SK-N-SH treated with all-trans-retinoic acid at 6 μM for 48 hours (cell line): ENCODE measurements around the gene NKD1.

Experiments
- ATAC-seq: fragments of 200-7000 bp; cut with Tn5 transposase; 3 replicates; pipeline ENCODE4 v1.9.1; 2020; ENCODE audit warnings: mild to moderate bottlenecking, moderate library complexity
- ARNTL ChIP-seq: fragments of 450-650 bp; formaldehyde crosslinking; IDR thresholded peaks from 2 replicates; pipeline ENCODE4 v1.5.0; 2020; ENCODE audit warnings: low read depth, mild to moderate bottlenecking, moderate library complexity, borderline replicate concordance
- BACH2 ChIP-seq: fragments of 250-450 bp; sonication (Bioruptor Pico); IDR thresholded peaks from 2 replicates; pipeline ENCODE4 v1.9.0; 2021; ENCODE audit warnings: mild to moderate bottlenecking, borderline replicate concordance
- CSDC2 ChIP-seq: fragments of 250-450 bp; sonication (Bioruptor Pico); IDR thresholded peaks from 2 replicates; pipeline ENCODE4 v1.5.0; 2020; ENCODE audit warnings: mild to moderate bottlenecking, moderate library complexity
- ESRRG ChIP-seq: fragments of 250-450 bp; sonication (Bioruptor Pico); IDR thresholded peaks from 2 replicates; pipeline ENCODE4 v1.6.1; 2021; ENCODE audit warnings: mild to moderate bottlenecking
- GLIS3 ChIP-seq: fragments of 250-450 bp; sonication (Bioruptor Pico); IDR thresholded peaks from 2 replicates; pipeline ENCODE4 v1.5.0; 2020; ENCODE audit warnings: mild to moderate bottlenecking, moderate library complexity
- OSR1 ChIP-seq: fragments of 250-450 bp; sonication (Bioruptor Pico); IDR thresholded peaks from 2 replicates; pipeline ENCODE4 v1.8.0; 2022; ENCODE audit warnings: moderate library complexity, mild to moderate bottlenecking, inconsistent platforms
- PPARA ChIP-seq: fragments of 250-450 bp; sonication (Bioruptor Pico); IDR thresholded peaks from 2 replicates; pipeline ENCODE4 v1.5.0; 2020; ENCODE audit warnings: mild to moderate bottlenecking, borderline replicate concordance
- RARB ChIP-seq: fragments of 250-450 bp; sonication (Bioruptor Pico); IDR thresholded peaks from 2 replicates; pipeline ENCODE4 v1.8.0; 2021; ENCODE audit warnings: mild to moderate bottlenecking, moderate library complexity
- SNAI2 ChIP-seq: fragments of 250-450 bp; sonication (Bioruptor Pico); IDR thresholded peaks from 2 replicates; pipeline ENCODE4 v1.5.0; 2020; ENCODE audit warnings: mild to moderate bottlenecking, moderate library complexity
- TCF4 ChIP-seq: fragments of 250-450 bp; sonication (Bioruptor Pico); IDR thresholded peaks from 2 replicates; pipeline ENCODE4 v1.8.0; 2021; ENCODE audit warnings: mild to moderate bottlenecking, moderate library complexity, borderline replicate concordance
- TOX ChIP-seq: fragments of 250-450 bp; sonication (Bioruptor Pico); IDR thresholded peaks from 2 replicates; pipeline ENCODE4 v1.8.0; 2021; ENCODE audit warnings: mild to moderate bottlenecking, moderate library complexity, borderline replicate concordance
- TSHZ2 ChIP-seq: fragments of 250-450 bp; sonication (Bioruptor Pico); IDR thresholded peaks from 2 replicates; pipeline ENCODE4 v1.5.0; 2020; ENCODE audit warnings: mild to moderate bottlenecking, moderate library complexity
- ZC3H10 ChIP-seq: fragments of 250-450 bp; sonication (Bioruptor Pico); IDR thresholded peaks from 2 replicates; pipeline ENCODE4 v1.5.1; 2021; ENCODE audit warnings: mild to moderate bottlenecking, moderate library complexity
- ZFP3 ChIP-seq: fragments of 250-450 bp; sonication (Bioruptor Pico); IDR thresholded peaks from 2 replicates; pipeline ENCODE4 v1.5.0; 2020; ENCODE audit warnings: mild to moderate bottlenecking, moderate library complexity
- ZFP30 ChIP-seq: fragments of 450-650 bp; formaldehyde crosslinking; IDR thresholded peaks from 2 replicates; pipeline ENCODE4 v1.5.0; 2022; ENCODE audit warnings: mild to moderate bottlenecking, moderate library complexity
- ZNF565 ChIP-seq: fragments of 450-650 bp; formaldehyde crosslinking; conservative IDR thresholded peaks from 2 replicates; pipeline ENCODE4 v1.5.0; 2020; ENCODE audit warnings: low read depth, mild to moderate bottlenecking, moderate library complexity
- ZNF8 ChIP-seq: fragments of 450-650 bp; formaldehyde crosslinking; IDR thresholded peaks from 2 replicates; pipeline ENCODE4 v1.5.0; 2020; ENCODE audit warnings: mild to moderate bottlenecking, moderate library complexity
- TF ChIP-seq, protein P1 (sequence below): fragments of 250-450 bp; sonication (Bioruptor Pico); IDR thresholded peaks from 2 replicates; pipeline ENCODE4 v1.5.1; 2020; ENCODE audit warnings: low read depth, mild to moderate bottlenecking, moderate library complexity
- TF ChIP-seq, protein P2 (sequence below): fragments of 250-450 bp; sonication (Bioruptor Pico); IDR thresholded peaks from 2 replicates; pipeline ENCODE4 v1.5.1; 2021; ENCODE audit warnings: mild to moderate bottlenecking, moderate library complexity
- TF ChIP-seq, protein P3 (sequence below): fragments of 250-450 bp; sonication (Bioruptor Pico); IDR thresholded peaks from 2 replicates; pipeline ENCODE4 v1.8.0; 2020; ENCODE audit warnings: mild to moderate bottlenecking, moderate library complexity, borderline replicate concordance

The NKD1 gene

DNA sequence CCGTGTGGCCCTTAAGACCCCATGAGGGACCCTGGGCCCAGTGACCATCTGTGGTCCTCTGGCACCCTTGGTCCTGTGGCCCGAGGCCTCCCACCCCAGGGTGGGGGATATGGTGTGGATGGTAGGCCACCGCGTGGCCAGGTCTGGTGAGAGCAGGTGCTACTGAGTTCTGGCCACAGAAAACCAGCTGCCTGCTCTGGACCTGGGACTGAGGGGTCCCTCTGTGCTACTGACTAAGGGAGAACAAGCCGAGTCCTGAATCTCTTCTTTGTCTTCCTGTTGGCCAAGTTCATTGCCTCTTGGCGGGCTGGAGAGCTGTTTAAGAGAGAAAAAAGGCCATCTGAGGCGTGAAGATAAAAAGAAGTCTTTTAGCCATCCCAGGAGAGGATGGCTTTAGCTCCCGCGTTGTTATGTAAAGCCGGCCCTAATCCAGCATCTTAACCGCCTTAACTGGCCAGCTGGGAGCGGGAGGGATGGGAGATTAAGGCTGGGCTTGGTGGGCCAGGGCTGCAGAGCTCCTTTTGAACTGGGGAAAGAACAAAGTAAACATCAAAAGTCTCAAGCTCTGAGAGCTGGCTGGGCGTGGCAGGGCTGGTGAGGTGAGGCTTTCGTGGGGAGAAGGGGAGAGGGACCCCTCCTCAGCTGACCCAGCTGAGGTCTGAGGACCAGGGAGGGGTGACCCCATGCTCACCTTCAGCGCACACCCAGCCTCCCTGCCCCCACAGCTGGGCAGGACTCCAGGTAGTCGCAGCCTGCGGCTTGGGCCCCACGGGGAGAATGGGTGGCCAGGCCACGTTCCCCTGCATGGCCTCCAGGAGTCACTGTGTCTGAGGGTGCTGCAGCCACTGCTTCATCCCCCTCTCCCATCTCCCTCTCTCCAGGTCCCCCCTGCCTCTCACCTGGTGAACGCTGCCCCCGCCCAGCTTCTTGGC lies 62.4 kb downstream of the NKD1 start (continued):
- TF ChIP-seq, protein P1, sequence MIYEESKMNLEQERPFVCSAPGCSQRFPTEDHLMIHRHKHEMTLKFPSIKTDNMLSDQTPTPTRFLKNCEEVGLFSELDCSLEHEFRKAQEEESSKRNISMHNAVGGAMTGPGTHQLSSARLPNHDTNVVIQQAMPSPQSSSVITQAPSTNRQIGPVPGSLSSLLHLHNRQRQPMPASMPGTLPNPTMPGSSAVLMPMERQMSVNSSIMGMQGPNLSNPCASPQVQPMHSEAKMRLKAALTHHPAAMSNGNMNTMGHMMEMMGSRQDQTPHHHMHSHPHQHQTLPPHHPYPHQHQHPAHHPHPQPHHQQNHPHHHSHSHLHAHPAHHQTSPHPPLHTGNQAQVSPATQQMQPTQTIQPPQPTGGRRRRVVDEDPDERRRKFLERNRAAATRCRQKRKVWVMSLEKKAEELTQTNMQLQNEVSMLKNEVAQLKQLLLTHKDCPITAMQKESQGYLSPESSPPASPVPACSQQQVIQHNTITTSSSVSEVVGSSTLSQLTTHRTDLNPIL = no peak
- TF ChIP-seq ESRRG (CRISPR knock-in tag) = no peak
- no peak for TF ChIP-seq ZNF8 (CRISPR knock-in tag)
- TF ChIP-seq, all 23 proteins: peak for 0

- ATAC-seq = no peak
- no peak for TF ChIP-seq ESRRG (CRISPR knock-in tag)
- TF ChIP-seq ZC3H10 = no peak
- TF ChIP-seq SNAI2 (CRISPR knock-in tag) = no peak
- TF ChIP-seq ZFP3 (CRISPR knock-in tag) = no peak
Observed at GRCh38 chr16:50611332-50611934, 63.2 kb downstream of the NKD1 start.

GRCh38 chr16:50611995-50612848 lies 64.0 kb downstream of the NKD1 start:
- TF ChIP-seq, protein P2, sequence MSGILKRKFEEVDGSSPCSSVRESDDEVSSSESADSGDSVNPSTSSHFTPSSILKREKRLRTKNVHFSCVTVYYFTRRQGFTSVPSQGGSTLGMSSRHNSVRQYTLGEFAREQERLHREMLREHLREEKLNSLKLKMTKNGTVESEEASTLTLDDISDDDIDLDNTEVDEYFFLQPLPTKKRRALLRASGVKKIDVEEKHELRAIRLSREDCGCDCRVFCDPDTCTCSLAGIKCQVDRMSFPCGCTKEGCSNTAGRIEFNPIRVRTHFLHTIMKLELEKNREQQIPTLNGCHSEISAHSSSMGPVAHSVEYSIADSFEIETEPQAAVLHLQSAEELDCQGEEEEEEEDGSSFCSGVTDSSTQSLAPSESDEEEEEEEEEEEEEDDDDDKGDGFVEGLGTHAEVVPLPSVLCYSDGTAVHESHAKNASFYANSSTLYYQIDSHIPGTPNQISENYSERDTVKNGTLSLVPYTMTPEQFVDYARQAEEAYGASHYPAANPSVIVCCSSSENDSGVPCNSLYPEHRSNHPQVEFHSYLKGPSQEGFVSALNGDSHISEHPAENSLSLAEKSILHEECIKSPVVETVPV (CRISPR knock-in tag) = no peak
- TF ChIP-seq ESRRG (CRISPR knock-in tag) (no peak), BACH2 (no peak), OSR1 (CRISPR knock-in tag) (no peak), PPARA (CRISPR knock-in tag) (no peak), ZC3H10 (no peak), TCF4 (CRISPR knock-in tag) (no peak), ZNF565 (no peak), ZFP30 (no peak), TOX (CRISPR knock-in tag) (no peak), ZFP3 (CRISPR knock-in tag) (no peak), ARNTL (CRISPR knock-in tag) (no peak), TSHZ2 (no peak), GLIS3 (CRISPR knock-in tag) (no peak), RARB (CRISPR knock-in tag) (no peak), CSDC2 (CRISPR knock-in tag) (no peak)
- TF ChIP-seq, protein P3, sequence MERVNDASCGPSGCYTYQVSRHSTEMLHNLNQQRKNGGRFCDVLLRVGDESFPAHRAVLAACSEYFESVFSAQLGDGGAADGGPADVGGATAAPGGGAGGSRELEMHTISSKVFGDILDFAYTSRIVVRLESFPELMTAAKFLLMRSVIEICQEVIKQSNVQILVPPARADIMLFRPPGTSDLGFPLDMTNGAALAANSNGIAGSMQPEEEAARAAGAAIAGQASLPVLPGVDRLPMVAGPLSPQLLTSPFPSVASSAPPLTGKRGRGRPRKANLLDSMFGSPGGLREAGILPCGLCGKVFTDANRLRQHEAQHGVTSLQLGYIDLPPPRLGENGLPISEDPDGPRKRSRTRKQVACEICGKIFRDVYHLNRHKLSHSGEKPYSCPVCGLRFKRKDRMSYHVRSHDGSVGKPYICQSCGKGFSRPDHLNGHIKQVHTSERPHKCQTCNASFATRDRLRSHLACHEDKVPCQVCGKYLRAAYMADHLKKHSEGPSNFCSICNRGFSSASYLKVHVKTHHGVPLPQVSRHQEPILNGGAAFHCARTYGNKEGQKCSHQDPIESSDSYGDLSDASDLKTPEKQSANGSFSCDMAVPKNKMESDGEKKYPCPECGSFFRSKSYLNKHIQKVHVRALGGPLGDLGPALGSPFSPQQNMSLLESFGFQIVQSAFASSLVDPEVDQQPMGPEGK (CRISPR knock-in tag) = no peak
- TF ChIP-seq, protein P1 = no peak
- ATAC-seq = no peak
